ENCODE results near the gene ANAPC16.
"Not testable (repeated sequence)": the region's sequence is repeated elsewhere in the genome, so short reads cannot be mapped to it uniquely, and the experiment has no call there.

The ANAPC16 gene

DNA sequence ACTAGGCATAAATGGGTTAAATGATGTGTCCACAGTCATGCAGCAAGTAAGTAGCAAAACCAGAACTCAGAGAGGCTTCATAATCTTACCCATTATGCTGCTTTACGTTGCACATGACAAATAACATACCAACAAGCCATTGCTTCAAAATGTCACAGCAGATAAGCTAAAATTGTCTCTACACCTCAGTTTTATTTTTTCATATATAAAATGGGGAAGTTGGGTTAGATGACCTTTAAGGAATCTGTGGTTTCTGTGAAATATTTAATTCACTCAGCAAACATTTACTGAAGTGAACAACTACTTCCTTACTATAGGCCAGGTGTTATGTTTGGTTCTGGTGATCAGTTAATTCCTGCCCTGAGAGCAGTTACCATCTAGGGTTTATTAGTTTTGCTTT, 2.5 kb downstream of the ANAPC16 start:
- no peak for DNase-seq

DNA sequence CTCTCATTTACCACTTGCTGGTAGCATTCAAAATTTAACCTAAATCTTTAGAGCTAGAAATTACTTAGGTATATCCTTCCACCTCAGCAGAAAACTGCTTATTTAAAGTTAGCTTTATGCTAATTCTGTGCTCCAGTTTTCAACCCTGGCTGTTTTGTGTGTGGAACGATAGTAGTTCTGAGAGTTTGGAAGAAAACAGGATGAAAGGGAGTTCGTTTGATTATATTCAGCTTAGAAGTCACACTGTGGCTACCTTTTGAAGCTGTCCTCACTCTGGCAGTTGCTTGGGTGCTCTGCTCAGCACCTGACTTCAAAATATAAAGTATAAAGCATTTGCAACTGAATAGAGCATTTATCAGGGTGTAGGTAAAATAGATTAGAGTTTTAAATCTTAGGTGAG, 2.9 kb downstream of the ANAPC16 start:
- DNase-seq: no peak

DNA sequence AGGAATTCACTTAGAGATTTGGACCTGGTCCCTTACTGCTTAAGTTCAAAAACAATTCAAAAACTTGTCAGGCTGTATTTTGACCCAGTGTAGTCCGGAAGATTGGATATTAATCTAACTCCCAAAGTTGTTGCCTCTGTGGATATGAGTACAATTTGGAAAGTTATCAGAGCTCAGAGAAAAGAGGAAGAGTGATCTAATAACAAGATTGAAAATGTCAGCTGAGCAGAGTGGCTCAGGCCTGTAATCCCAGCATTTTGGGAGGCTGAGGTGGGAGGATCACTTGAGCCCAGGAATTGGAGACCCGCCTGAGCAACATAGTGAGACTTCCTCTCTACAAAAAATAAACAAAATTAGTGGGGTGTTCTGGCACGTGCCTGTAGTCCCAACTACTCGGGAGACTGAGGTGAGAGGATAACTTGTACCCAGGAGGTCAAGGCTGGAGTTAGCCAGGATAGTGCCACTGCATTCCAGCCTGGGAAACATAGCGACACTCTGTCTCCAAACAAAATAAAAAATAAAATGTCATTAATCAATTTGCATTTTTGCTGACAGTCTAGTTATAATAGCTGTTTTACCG, 3.5 kb downstream of the ANAPC16 start:
- DNase-seq: no peak

DNA sequence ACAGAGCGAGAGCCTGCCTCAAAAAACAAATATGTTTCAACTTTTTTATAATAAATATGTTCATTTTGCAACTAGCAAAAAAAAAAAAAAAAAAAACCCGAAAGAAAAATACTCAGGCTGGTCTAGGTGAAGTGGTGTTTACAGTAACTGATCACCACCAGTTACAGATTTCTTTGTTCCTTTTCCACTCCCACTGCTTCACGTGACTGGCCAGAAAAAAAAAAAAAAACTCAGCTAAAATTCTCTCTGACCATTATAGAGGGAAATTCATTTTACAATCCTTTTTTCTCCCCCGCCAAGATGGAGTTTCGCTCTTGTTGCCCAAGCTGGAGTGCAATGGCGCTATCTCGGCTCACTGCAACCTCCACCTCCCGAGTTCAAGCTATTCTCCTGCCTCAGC, 4.8 kb downstream of the ANAPC16 start:
- DNase-seq: no peak

DNA sequence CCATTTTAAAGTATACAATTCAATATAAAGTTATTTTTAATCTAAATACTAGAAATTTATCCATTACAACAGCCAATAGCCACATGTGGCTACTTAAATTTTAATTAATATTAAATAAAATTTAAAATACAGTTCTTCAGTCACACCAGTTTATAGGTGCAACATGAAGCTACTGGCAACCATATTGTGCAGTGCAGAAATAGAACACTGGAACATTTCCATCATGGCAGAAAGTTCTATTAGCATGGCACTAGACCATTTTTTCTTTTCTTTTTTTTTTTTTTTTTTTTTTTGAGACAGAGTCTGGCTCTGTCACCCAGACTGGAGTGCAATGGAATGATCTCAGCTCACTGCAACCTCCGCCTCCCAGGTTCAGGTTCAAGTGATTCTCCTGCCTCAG, 5.5 kb downstream of the ANAPC16 start:
- DNase-seq: no peak

DNA sequence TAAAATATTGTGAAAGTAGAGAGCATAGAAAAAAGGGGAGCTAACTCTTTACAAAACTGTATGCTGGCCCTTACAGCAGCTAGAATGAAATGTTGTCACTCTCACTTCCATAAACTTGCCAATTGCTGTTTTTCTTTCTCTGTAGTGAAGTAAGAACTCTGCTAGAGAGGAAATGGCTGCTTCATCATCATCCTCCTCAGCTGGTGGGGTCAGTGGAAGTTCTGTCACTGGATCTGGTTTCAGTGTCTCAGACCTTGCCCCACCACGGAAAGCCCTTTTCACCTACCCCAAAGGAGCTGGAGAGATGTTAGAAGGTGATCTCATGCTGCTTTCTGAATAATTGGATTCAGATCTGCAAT, 7.9 kb downstream of the ANAPC16 start:
- peak in 1 of 2 donors; percentile 37 for DNase-seq

DNA sequence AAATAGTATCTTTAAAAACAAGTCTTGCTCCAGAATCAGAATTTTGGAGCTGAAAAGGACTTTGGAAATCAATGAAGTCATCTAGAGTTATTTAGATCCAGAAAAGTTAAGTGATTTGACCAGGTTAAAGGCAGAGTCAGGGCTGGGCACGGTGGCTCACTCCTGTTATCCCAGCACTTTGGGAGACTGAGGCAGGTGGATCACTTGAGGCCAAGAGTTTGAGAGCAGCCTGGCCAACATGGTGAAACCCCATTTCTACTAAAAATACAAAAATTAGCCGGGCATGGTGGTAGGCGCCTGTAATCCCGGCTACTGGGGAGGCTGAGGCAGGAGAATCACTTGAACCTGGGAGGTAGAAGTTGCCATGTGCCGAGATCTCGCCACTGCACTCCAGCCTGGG, 8.4 kb downstream of the ANAPC16 start:
- not testable (repeated sequence) for DNase-seq

DNA sequence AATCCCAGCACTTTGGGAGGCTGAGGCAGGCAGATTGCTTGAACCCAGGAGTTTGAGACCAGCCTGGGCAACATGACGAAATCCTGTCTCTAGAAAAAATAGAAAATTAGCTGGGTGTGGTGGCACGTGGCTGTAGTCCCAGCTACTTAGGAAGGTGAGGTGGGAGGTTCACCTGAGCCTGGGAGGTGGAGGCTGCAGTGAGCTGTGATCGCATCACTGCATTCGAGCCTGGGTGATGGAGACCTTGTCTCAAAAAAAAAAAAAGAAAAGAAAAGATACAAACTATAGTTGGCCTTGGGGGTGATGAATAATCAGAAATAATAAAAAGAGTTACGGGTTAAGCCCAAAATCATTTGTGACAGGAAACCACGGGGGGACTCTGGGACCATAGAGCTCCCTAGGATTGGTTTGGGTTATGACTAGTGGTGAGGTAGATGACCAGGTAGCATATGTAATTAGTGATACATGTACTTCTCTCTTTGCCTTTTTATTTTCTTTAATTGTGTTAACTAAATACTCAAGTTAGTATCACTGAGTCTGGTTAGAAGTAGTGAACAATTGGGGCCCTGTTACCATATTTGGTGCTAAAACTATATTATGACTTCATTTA, 10.7 kb downstream of the ANAPC16 start:
- no peak for DNase-seq

DNA sequence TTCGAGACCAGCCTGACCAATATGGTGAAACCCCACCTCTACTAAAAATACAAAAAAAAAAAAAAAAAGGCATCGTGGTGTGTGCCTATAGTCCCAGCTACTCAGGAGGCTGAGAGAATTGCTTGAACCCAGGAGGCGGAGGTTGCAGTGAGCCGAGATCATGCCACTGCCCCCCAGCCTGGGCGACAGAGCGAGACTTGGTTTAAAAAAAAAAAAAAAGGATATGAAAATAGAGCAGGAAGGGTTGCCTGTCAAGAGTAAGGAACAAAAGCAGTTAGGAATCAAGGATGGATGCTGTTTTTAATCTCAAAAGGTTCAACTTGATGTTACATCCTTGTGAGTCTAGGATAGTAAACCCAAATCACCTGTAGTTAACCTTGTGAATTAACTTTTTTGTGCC, 12.0 kb downstream of the ANAPC16 start:
- DNase-seq: no peak

DNA sequence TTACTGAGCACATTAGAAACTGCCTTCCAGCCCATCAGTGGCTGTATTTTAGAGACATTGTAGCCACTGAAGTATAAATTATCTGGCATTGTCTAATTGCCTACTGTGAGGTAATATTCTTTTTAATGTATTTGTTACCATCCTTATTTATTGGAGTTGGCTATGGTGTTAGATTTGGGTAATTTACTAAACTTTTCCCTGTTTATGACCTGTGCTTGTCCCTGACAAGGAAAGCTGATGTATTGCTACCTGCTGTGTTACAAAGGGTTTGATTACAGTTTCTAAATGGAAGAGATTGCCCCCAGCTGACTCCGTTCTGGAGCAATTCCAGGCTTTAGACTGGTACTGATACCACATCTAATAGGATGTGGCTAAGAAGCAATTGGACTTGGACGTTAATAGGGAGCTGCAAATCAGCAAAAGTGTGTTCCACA, 12.5 kb downstream of the ANAPC16 start:
- DNase-seq: no peak

DNA sequence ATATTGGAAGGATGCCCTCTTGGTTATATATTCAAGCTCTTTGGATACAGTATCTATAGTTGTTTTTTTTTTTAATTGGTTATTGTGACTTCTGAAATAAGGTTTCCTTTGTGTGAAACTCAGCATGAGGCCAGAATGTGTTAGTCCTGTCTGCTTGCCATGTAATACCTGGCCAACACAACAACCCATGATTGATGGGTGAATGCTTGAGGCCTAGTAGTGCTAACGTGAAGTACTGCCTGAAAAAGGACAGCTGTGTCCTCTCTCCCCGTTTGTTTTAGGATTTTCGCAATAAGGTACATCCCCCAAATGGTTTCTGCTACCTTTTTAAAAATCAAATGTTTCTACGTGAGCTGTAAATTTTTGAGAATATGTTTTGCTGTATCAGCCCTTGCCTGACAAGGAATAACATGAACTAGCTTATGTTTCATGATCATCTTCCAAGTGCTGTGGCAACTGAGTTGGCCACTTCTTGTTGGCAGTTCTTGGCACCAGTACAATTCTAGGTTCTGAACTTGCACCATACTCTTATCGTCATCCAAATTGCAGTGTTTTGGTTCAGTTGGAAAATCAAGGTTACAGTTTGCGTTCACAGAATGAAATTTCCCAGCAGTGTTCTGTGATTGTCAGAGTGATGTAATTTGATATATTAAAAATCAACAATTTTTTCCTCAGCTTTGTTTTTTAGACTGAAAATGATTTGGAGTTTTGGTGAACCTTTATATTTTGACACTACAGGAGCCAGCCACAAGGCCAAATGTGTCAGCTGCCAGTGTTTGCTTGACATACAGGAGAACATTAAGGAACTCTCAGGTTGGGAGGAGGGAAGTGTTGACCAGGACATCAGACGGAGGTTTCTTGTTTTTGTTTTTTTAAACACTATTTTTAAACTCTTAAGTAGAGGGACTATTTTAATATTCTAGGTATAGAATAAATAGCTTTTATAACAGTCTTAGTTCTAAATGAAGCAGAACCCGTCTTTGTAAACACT, 13.7 kb downstream of the ANAPC16 start:
- no peak for DNase-seq

DNA sequence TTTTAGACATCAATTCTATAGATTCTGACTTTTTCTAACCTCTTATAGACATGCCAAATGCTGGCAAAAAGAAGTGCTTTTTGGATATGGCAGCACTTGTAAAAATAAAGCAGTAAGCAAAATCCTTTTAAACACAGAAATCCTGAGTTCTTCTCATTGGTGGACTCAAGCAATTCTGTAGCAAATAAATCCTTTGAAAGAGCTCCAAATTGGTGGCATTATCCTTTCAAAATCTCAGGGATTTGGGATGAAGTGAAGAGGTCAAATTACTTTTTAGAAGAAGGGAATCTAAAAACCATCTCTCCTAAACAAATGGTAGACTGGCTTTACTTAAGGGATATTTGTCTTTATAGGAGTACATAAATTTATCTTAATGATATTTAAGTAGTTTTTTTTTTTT, 17.8 kb downstream of the ANAPC16 start:
- no peak for DNase-seq

DNA sequence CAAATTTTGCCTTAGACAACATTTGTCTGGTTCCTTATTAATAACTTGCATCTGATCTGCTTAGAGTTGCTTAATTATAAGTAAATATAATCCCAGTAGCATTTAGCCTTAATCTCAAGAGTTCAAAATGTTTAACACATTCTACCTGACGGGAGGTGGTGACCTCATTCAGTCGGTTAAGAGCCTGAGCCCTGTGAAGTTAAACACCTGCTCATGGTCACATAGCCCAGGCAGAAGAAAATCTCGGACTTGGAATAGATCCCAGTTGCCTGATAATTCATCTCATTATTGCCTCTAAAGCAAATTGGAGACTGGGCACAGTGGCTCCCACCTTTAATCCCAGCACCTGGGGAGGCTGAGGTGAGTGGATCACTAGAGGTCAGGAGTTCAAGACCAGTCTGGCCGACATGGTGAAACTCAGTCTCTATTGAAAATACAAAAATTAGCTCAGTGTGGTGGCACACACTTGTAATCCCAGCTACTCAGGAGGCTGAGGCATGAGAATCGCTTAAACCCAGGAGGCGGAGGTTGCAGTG, 18.8 kb downstream of the ANAPC16 start:
- no peak for DNase-seq

DNA sequence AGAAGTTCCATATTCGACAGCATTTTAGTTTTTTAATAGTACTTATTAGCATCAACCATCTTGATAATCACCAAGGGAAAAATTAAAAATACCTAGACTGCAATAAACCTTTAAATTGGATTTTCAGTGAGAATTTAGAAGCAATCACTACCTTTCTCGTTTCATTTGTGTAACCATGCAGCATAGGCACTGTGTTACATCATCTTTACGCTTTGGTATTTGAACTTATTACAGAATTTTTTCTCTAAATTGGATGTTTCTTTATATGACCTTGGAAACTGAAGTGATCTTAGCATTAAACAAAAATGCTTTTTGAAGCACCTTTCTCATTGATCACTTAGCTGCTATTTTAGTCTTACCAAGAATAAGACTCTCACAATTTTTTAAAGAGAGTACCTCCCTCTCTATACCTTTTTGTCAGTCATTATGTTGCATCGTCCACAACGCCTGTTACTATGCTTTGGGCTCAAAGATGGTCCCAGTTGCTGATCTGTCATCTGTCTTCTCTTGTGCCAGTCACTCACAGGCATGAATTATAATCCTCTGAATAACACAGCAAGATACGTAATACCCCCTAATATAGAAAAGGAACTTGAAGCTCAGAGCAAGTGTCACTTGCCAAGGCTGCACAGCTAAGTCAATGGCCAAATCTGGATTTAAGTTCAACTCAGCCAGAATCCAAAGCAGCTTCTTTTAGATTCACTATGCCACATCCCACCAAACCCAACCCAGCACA, 19.9 kb downstream of the ANAPC16 start:
- DNase-seq: no peak

DNA sequence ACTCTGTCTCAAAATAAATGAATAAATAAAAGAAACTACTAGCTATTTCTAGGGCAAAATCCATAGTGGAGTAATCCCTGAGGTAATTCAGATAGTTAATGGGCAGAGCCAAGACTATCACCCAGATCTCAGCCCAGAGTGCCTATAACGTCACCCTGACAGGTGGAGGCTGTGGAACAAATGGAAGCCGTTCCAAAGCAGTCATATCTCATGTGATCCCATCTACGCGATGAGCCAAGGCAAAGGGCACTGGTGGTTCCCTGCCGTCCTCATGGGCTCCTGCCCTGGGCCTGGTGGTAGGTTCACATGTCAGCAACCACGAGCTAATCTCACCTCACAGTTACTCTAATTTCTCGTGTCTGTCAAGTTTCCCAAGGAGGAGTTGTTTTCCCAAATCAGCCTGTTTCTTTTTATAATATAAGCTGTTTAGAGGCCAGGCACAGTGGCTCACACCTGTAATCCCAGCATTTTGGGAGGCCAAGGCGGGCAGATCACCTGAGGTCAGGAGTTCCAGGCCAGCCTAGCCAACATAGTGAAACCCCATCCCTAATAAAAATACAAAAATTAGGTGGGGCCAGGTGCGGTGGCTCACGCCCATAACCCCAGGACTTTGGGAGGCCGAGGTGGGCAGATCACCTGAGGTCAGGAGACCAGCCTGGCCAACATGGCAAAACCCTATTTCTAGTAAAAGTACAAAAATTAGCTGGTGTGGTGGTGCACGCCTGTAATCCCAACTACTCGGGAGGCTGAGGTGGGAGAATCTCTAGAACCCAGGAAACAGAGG, 22.8 kb downstream of the ANAPC16 start:
- DNase-seq: no peak

DNA sequence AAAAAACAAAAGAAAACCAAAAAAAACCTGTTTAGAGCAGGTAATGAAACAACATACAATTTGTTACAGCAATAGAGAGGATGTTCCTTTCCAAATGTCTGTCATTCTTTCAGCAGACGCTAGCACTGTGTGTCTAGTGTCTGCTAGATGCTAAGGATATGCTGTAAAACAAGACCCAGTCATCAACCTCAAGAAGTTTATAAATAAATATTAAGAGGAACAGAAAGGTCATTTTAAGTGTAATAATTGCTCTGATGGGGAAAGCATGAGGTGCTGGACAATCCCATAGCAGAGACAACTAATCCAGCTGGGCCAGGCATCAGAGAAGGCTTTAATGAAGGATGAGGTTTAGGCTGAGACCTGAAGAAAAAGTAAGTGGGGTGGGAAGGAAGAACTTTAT, 23.6 kb downstream of the ANAPC16 start:
- DNase-seq: no peak

DNA sequence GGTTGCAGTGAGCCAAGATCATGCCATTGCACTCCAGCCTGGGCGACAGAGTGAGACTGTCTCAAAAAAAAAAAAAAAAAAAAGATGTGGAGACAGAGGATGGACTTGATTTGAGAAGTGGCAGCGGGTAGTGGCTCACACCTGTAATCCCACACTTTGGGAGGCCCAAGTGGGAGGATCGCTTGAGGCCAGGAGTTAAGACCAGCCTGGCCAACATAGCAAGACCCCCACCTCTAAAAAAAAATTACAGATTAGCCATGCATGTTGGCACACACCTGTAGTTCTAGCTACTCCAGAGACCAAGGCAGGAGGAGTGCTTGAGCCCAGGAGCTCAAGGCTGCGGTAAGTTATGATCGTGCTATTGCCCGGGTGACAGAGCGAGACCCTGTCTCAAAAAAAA, 24.6 kb downstream of the ANAPC16 start:
- no peak for DNase-seq

DNA sequence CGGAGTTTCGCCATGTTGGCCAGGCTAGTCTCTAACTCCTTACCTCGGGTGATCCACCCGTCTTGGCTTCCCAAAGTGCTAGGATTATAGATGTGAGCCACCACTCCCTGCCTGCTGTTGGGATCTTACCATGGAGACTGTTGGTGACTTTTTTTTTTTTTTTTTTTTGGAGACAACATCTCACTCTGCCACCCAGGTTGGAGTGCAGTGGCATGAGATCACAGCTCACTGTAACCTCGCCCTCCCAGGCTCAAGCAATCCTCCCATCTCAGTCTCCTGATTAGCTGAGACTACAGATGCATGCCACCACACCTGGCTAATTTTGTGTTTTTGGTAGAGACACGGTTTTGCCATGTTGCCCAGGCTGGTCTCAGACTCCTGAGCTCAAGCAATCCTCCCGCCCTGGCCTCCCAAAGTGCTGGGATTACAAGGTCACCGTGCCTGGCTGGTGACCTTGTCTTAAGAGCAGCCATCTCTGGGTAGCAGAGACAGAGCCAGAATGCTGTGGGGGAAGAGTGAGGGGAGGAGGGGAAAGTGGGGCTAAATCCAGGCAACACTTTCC, 26.0 kb downstream of the ANAPC16 start:
- no peak for DNase-seq

DNA sequence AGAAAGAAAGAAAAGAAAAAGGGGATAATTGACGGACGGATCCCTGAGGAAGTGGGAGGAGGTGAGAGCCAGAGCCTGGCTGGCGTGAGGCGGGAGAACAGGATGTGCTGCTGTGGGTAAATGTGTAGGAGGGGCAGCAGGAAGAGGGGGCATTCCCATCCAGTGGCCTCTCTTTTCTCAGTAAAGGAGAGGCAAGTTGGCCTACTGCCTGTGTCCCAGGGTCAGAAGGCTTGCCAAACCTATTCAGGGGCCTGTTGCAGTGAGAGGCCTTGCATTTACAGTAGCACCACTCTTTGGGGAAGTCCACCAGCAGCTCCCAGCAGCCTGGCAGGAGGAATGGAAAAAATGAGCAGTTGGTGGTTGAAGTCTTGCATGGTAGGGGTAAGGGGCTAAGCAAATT, 26.9 kb downstream of the ANAPC16 start:
- DNase-seq: no peak

DNA sequence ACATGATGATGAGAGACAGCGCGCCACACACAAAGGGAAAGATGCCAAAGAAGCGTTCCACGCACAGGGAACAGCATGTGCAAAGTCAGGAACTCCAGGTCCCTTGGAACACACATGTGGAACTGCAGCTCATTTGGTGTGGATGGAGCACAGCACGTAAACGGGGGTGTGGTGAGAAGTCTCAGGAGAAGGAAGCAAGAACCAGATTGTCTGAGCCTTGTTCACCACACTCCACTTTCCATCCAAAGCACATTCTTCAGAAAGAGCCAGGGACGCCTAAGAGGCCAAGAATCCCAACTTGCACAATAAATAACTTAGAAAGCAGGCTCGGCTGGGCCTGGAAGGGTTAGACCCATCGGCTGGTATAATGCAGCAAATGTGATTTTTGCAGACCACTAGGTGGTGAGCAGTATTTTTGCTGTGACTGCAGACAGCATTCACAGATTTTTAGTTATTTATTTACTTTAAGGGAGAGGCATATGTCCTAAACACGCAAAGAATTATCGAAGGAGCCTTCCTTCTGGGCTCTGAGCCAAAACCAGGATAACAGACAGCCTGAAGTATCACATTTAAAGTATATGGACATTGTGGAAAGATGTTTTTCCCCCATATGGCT, 28.1 kb downstream of the ANAPC16 start:
- no peak for DNase-seq

DNA sequence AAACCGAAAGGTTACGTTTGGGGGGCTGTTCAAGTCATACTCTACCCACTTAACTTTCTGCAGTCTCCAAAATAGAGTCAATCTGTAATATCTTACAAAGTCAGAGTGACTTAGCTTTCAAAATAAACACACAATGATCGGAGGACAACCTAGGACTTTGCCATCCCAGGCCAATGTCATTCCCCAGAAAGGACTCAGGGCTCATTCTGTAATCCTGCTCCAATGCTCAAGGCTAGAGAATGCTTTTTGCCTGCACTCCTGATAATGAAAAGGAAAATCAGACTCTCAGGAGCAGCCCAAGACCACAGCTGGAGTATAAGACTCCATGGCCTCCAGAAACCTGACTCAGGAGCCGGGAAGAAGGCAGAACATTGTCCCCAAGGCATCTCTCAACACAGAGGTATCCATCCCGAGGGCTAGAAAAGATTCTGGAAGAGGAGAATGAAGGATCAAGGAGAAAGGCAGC, 28.8 kb downstream of the ANAPC16 start:
- DNase-seq: no peak
